GM21381 (cell line): ENCODE results near the gene RAB8A.
"Not testable (repeated sequence)": the region's sequence is repeated elsewhere in the genome, so short reads cannot be mapped to it uniquely, and the experiment has no call there.

Experiments
- ATAC-seq: cut with Tn5 transposase; IDR thresholded peaks from one replicate; pipeline ENCODE4 v1.9.1; 2021; ENCODE audit warnings: mild to moderate bottlenecking, moderate library complexity; ENCODE audit not compliant: unreplicated experiment

RAB8A gene

DNA sequence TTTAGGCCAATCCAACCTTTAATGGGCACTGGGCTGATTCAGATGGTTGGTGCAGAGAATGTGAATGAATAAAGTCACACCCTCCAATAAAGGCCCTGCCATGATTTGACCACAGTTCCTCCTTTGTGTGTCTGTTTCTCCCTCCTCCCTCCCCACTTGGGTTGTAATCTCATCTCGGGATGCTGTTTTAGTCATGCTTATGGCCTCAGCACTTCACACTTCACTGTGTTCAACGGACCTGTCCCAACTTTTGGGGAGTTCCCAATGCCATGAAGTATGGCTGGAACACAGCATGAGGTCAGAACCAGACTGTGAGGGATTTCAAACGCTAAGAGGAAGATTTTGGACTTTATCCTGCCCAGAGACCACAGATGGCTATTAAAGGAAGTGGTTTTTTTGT, 5.6 kb upstream of the RAB8A start:
- ATAC-seq = no peak

GRCh38 chr19:16111909-16112752, 442 bp downstream of the RAB8A start:
- ATAC-seq = no peak

GRCh38 chr19:16112778-16113177, 1.1 kb downstream of the RAB8A start:
- ATAC-seq = no peak

- ATAC-seq = no peak
Measured at GRCh38 chr19:16113727-16114126, 2.0 kb downstream of the RAB8A start.

DNA sequence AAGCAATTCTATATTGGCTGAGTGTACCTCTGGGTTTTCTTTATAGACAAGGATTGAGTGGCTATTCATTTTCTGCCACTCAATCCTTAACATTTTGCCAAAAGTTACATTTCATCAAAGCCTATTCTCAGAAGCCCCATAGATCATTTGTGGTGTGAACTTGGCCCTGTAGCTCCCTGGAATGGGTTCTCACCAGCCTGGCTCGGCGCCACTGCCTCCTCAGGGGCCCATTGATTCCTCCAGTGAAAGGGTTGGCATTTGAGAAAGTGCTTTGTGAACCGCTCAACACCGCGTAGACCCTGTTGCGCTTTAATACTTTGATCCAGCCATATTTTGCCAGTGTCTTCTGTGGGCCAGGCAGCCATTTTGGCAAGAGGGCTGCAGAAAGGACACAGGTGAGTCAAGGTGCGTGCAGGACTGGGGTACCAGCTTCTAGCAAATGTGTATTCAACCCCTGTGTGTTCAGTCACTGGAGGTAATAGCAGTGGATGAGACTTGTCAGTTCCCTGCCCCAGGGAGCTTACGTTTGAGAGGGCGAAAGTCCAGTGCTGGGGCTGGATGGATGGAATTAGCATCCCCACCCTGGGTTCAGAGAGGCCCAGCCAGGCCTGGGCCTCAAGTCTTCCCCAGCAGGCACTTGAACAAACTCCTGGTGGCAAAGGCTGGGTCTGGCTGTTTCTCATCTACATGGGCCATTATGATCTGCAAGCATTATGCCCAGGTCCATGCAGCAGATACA, 3.8 kb downstream of the RAB8A start:
- ATAC-seq = no peak

GRCh38 chr19:16116067-16116466, 4.4 kb downstream of the RAB8A start:
- no peak for ATAC-seq

DNA sequence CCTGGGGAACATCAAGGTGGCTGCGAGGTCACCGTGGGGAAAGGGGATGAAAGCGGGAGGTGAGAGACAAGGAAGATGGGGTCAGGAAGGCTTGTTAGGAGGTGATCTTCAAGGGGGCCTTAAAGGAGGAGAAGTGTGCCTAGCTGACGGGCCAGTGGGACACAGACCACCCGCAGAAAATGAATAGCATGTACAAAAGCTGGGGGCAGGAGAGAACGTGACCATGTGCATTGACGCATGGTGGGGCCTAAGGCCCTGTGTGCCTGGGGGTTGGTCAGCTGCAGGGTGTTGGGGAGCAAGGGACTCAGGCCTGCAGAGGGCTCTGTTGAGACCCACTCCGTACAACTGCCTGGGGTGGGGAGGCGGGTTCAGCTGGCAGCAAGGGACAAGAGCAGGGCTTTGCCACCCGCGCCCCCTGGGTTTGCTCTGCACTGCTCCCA, 5.9 kb downstream of the RAB8A start:
- ATAC-seq = no peak

GRCh38 chr19:16118489-16119033, 6.9 kb downstream of the RAB8A start:
- peak; percentile 74 for ATAC-seq

DNA sequence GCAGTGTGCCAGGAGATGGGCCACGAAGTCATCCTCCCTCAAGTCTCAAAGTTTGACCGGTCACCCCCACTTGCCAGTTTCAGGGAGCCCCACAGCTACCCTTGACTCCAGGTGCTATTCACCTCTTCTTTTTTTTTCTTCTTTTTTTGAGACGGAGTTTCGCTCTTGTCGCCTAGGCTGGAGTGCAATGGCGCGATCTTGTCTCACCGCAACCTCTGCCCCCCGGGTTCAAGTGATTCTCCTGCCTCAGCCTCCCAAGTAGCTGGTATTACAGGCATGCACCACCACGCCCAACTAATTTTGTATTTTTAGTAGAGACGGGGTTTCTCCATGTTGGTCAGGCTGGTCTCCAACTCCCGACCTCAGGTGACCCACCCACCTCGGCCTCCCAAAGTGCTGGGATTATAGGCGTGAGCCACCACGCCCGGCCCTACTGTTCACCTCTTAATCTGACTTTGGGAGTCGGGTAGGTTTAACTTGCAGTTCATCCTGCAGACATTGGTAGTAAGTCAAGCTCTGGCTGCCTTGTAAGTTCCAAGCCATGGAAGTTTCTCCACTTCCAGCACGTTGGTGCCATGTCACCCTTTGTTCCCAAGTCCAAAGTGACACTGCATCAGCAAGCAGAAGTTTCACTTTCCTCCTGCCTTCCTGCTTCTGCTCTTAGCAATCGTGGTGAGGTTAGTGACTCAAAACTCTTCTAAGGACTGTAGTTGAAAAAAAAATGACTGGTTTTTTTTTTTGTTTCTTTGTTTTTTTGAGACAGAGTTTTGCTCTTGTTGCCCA, 7.6 kb downstream of the RAB8A start:
- ATAC-seq = not testable (repeated sequence)

- ATAC-seq = no peak
Measured at GRCh38 chr19:16121141-16121540, 9.5 kb downstream of the RAB8A start.

DNA sequence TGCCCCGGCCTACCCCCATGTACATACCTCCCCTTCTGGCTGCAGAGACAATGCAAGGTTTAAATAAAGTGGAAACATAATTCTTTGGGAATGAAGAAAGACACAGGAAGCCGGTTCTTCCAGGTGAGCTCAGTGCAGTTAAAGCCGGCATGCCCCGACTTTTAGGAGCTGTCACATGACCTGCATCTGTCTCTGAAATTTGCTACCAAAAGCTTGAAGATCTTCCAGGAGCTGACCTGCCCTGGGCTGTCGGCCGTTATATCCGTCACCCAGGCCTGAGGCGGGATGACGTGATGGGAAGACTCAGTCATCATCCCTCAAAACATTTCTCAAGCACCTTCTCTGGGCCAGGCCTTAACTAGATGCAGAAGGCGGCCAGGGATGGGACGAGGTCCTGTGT, 10.3 kb downstream of the RAB8A start:
- ATAC-seq = no peak

- ATAC-seq = no peak
Measured at GRCh38 chr19:16124953-16125352, 13.3 kb downstream of the RAB8A start.

GRCh38 chr19:16125737-16126495, 14.2 kb downstream of the RAB8A start:
- ATAC-seq = no peak

DNA sequence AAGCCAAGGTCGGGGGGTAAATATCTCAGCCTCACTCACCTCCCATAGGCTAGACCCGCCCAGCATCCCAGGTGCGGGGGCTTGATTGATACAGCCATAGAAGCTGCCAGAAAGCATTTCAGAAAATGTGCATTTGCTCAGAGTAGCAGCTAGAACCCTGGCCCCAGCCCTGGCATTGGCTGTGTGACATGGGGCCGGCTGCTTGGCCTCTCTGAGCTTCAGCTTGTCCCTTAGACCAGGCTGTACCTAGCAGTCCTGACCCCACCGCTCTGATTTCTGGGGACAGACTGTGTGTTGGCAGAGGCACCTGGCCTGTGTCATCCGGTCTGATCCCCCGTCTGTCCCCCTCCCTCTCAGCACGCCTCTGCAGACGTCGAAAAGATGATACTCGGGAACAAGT, 15.4 kb downstream of the RAB8A start:
- no peak for ATAC-seq

GRCh38 chr19:16127776-16128371, 16.2 kb downstream of the RAB8A start:
- ATAC-seq = no peak

- ATAC-seq = no peak
Measured at GRCh38 chr19:16131648-16132047, 20.0 kb downstream of the RAB8A start.

DNA sequence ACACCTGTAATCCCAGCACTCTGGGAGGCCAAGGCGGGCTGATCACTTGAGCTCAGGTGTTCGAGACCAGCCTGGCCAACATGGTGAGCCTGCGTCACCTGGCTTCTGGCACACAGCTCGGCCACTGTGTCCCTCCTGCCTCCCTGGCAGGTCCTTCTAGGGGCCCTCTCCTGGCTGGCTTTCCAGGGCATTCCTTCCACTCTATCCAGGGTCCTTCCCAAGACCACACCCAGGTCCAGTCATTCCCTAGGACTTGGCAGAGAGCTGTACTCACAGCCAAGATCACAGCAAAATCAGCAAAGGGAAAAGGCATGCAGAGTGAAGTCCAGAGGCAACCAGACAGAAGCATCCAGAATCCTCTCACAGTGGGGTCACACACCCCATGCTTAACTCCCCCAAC, 22.1 kb downstream of the RAB8A start:
- no peak for ATAC-seq

DNA sequence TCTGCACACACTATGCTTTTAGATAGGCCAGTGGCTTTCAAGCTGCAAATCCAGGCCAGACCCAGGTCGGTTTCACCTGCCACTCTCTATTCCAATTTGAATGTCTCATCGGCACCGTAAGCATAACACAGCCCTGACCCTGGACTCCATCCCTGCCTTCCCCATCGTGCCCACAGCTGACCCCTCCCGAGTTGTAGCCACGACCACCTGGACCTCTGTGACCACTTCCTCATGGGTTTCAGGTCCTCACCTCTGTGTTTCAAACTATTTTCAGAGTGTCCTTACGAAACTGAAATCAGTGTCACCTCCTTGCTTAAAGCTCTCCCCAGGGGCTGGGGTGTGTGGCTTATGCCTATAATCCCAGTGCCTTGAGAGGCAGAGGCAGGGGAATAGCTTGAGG, 22.8 kb downstream of the RAB8A start:
- no peak for ATAC-seq

DNA sequence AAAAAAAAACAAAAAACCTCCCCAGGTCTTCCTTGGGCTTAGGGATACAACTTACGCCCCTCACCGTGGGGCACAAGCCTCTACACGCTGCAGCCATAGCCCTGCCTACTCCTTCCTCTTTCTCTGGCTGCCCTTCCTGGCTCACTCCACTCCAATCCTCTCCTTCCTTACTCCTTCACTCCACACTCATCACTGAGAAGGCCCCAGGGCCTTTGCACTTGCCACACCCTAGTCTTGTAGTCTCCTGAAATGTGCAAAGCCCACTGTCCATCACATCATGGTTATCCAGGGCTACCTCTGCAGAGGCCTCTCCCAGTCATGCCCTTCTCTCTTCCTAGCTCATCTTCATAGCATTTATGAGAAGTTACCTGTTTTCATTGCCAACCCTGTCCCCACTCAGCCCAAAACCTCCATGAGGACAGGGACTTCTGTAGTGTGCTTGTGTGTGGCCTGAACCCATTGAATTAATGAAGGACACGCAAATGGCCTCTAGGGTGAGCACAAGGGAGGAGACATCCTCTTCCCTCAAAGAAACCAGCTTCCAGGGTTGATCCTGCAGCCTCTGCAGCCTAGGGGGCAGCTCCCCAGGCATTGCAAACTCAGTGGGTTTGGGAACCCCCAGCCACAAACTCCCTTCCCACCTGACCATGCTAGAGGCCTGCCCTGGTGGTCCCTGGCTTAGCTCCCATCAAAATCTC, 23.9 kb downstream of the RAB8A start:
- no peak for ATAC-seq
